ENCODE data around the gene AK5.

AK5 gene

DNA sequence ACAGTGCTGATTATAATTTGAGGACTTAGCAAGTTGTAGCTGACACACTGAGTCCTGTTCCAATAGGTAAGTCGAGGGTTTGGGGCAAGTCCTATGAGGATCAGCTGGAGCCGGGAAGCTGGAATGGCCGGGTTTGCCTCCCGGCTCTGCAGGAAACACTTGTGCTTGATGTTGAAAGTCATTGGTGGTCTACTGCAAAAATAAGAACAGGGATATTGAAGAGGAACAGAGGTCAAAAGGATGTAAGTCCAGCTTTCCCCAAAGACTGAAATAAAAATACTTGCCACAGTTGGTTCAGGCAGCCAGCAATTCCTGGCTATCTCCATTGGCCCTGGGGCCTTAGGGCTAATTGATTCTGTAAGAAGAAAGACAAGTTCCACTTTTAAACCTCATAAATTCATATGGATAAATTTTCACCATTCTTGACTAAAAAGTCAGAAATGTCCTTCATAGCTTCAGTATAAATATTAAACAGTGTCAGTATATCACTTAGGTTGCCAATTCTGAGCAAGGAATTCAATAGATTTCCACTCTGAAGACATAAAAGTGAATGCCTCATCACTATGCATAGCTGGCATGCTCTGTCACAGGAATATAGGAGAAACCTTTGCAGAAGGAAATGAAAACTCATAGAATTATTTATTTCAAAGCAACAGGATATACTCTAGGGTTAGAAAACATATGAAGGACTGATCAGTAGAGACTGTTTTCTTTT lies 165.2 kb downstream of the AK5 start:
- no peak for DNase-seq (ENCODE audit: low spot score)
- in situ Hi-C loops (cut with MboI; ENCODE audit: low pct_unique_long_range_greater_than_20kb, low sequenced_read_pairs, unreplicated experiment), result no loop called here
- no peak for TF ChIP-seq CTCF (IDR thresholded peaks at IDR 0.05; ENCODE audit: extremely low read depth, insufficient read depth, missing control alignments)

GRCh38 chr1:77447669-77448068 lies 165.8 kb downstream of the AK5 start:
- no peak for TF ChIP-seq CTCF (IDR thresholded peaks at IDR 0.05; ENCODE audit: extremely low read depth, insufficient read depth, missing control alignments)

DNA sequence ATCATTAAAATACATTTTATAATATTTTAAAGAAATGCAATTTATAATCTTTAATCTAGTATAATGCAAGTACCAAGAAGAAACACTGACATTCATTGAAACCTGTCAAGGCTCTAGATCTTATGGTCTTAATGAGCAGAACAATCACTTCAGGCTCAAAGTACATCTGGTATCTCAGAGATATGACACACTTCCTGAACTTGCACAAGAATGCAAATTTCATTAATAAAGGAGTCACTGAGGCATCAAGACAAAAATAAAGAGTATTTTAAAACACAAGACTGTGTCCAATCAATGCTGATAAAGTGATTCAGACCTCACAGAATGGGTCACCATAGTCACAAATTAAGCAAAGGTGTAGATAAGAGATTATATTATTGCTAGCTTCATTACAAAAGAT lies 178.1 kb downstream of the AK5 start:
- in situ Hi-C loops (cut with MboI; ENCODE audit: low pct_unique_long_range_greater_than_20kb, low sequenced_read_pairs, unreplicated experiment), result no loop called here
- no peak for TF ChIP-seq CTCF (IDR thresholded peaks at IDR 0.05; ENCODE audit: extremely low read depth, insufficient read depth, missing control alignments)
- DNase-seq (ENCODE audit: low spot score), result no peak

More at GRCh38 chr1:77447669-77448068, 165.8 kb downstream of the AK5 start:
- DNase-seq (ENCODE audit: low spot score), result no peak
- in situ Hi-C loops (cut with MboI; ENCODE audit: low pct_unique_long_range_greater_than_20kb, low sequenced_read_pairs, unreplicated experiment), result no loop called here

- no peak for DNase-seq (ENCODE audit: low spot score)
- no peak for TF ChIP-seq CTCF (IDR thresholded peaks at IDR 0.05; ENCODE audit: extremely low read depth, insufficient read depth, missing control alignments)
- in situ Hi-C loops (cut with MboI; ENCODE audit: low pct_unique_long_range_greater_than_20kb, low sequenced_read_pairs, unreplicated experiment), result no loop called here
Measured at GRCh38 chr1:77461691-77462090, 179.9 kb downstream of the AK5 start.

DNA sequence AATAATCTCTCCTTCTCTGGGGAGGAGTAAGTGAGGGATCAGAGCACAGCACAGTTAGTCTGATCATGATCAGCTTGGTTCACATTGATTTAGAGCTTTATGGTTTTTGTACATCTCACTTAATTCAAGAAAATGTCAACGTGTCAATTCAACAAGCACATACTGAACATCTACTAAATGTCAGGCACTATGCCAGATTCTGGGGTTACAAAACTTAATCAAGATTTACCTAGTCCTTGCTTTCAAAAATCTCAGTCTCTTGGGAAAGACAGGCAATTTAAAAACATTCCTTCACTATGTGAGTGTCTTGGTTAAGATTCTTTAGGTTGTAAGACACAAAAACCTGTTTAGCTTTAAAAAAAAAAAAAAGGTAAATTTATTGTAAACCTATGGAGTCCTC lies 181.4 kb downstream of the AK5 start:
- in situ Hi-C loops (cut with MboI; ENCODE audit: low pct_unique_long_range_greater_than_20kb, low sequenced_read_pairs, unreplicated experiment), result no loop called here
- TF ChIP-seq CTCF (IDR thresholded peaks at IDR 0.05; ENCODE audit: extremely low read depth, insufficient read depth, missing control alignments), result no peak

DNA sequence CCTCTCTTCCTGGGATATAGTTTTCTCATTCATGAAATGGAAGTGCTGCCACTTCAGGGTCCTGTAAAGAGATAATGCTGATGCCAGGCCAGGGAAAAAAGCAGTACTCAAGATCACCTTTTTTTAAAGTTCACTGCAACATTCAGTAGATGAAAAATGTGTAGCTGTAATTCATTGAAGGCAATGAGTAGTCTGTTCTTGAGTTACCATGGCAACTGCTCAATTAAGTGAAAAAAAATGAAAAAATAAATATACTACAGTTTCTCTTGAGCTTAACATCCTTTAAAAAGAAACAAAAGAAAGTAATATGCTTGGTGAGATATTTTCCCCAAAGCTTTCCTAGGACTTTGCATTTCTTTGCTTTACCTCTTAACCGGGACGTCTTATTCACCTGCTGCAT lies 183.3 kb downstream of the AK5 start:
- DNase-seq (ENCODE audit: low spot score), result no peak
- in situ Hi-C loops (cut with MboI; ENCODE audit: low pct_unique_long_range_greater_than_20kb, low sequenced_read_pairs, unreplicated experiment), result no loop called here
- TF ChIP-seq CTCF (IDR thresholded peaks at IDR 0.05; ENCODE audit: extremely low read depth, insufficient read depth, missing control alignments), result no peak

More for the DNA sequence above, 181.4 kb downstream of the AK5 start:
- DNase-seq (ENCODE audit: low spot score), result no peak
